ENCODE measurements around the gene EID2.

DNA sequence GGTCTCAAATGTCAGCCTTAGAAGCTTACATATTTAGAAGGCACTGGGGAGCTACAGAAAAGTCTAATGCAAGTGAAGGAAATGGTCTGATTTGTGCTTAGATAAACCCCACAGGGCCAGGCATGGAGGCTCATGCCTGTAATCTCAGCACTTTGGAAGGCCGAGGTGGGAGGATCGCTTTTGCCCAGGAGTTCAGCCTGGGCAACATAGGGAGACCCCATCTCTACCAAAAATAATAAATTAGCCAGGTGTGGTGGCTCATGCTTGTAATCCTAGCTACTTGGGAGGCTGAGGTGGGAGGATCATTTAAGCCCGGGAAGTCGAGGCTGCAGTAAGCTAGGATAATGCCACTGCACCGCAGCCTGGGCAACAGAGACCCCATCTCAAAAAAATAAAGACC lies 43.9 kb downstream of the EID2 start:
- TF ChIP-seq, protein P1, sequence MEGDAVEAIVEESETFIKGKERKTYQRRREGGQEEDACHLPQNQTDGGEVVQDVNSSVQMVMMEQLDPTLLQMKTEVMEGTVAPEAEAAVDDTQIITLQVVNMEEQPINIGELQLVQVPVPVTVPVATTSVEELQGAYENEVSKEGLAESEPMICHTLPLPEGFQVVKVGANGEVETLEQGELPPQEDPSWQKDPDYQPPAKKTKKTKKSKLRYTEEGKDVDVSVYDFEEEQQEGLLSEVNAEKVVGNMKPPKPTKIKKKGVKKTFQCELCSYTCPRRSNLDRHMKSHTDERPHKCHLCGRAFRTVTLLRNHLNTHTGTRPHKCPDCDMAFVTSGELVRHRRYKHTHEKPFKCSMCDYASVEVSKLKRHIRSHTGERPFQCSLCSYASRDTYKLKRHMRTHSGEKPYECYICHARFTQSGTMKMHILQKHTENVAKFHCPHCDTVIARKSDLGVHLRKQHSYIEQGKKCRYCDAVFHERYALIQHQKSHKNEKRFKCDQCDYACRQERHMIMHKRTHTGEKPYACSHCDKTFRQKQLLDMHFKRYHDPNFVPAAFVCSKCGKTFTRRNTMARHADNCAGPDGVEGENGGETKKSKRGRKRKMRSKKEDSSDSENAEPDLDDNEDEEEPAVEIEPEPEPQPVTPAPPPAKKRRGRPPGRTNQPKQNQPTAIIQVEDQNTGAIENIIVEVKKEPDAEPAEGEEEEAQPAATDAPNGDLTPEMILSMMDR (IDR thresholded peaks at IDR 0.05): no peak
- TF ChIP-seq POLR2AphosphoS5 (IDR thresholded peaks at IDR 0.05; ENCODE audit: low read depth, low read length) (no peak), USF1 (IDR thresholded peaks at IDR 0.05; ENCODE audit: borderline replicate concordance, low read depth) (no peak), EP300 (IDR thresholded peaks at IDR 0.05; ENCODE audit: borderline replicate concordance in 1 of 2, low read depth in 1 of 2, low read length in 1 of 2) (no peak), SIN3A (IDR thresholded peaks at IDR 0.05; ENCODE audit: borderline replicate concordance, low read depth, low read length) (no peak), GABPA (IDR thresholded peaks at IDR 0.05; ENCODE audit: low read depth) (no peak), REST (IDR thresholded peaks at IDR 0.05; ENCODE audit: low read depth, low read length) (no peak), MXI1 (IDR thresholded peaks at IDR 0.05; ENCODE audit: low read depth, low read length) (no peak)
